HepG2 (cell line): ENCODE measurements around the gene SASS6.

Experiments
- CTCF ChIP-seq: sonication (generic); formaldehyde crosslinking; IDR thresholded peaks from 2 replicates; pipeline ENCODE4 v1.5.0; 2020; ENCODE audit warnings: mild to moderate bottlenecking, missing genetic modification reagents, moderate library complexity
- EP300 ChIP-seq, 3 experiments: sonication (generic) in 1 of 3; formaldehyde crosslinking in 1 of 3; IDR thresholded peaks; 2 replicates each; pipeline versions ENCODE4 v1.5.1 to v1.6.1; 2011 to 2020; ENCODE audit warnings: low read depth in 2 of 3, low read length in 2 of 3, borderline replicate concordance in 1 of 3, improper control_type of control experiment in 1 of 3, mild to moderate bottlenecking in 1 of 3, missing genetic modification reagents in 1 of 3, moderate library complexity in 1 of 3
- JUNB ChIP-seq: sonication (generic); formaldehyde crosslinking; IDR thresholded peaks from 2 replicates; pipeline ENCODE4 v1.8.0; 2022; ENCODE audit warnings: missing genetic modification reagents, mild to moderate bottlenecking, borderline replicate concordance
- STAT6 ChIP-seq: sonication (generic); formaldehyde crosslinking; IDR thresholded peaks from 2 replicates; pipeline ENCODE4 v1.4.0; 2020; ENCODE audit warnings: missing genetic modification reagents, mild to moderate bottlenecking, borderline replicate concordance

GRCh38 chr1:100034470-100034869, 98.3 kb downstream of the SASS6 start:
- TF ChIP-seq CTCF (CRISPR knock-in tag) (peak; percentile 47), EP300 (IDR thresholded peaks at IDR 0.05; ENCODE audit: low read depth in 2 of 2, low read length in 2 of 2) (no peak), EP300 (CRISPR knock-in tag; IDR thresholded peaks at IDR 0.05; ENCODE audit: borderline replicate concordance) (no peak), JUNB (CRISPR knock-in tag) (no peak), STAT6 (CRISPR knock-in tag) (no peak)
